M059J (cell line): Measurements from ENCODE around the gene LCOR. TPM values are rescaled to one million over a fixed set of nuclear protein-coding genes. Genes with fewer than 3 reads are reported as not detected.

ENCODE experiments used
- DNase-seq: peaks from one replicate; pipeline ENCODE4 v3.0.0-alpha.2; 2012; ENCODE audit warnings: low read depth
- total RNA-seq: library from RNA; depleted of rRNA; stranded (reverse); fragments of >200 nt; shearing (Covaris generic); gene quantifications from 2 replicates; pipeline ENCODE4 v1.2.3, GENCODE V29; 2014

LCOR gene
- total RNA-seq, 1 experiment from 2014 or later = 15.8 TPM

DNA sequence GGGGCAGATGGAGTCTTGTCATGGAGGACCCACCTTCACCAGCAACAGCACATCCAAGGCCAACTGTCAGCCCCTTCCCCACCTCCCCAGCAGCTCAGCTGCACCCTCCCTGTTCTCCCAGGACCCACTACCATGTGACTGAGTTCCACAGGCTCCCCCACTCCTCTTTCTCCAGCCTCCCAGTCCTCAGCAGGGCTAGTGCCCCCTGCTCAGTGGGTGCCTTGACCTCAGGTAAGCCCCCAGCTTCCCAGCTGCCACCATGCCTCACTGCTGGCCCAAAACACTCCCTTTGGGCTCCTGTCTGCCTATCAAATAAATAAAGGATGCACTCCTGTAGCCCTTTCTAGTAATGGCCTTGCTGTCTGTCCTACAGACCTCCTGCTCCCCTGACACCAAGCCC lies 179.3 kb downstream of the LCOR start:
- DNase-seq = no peak

DNA sequence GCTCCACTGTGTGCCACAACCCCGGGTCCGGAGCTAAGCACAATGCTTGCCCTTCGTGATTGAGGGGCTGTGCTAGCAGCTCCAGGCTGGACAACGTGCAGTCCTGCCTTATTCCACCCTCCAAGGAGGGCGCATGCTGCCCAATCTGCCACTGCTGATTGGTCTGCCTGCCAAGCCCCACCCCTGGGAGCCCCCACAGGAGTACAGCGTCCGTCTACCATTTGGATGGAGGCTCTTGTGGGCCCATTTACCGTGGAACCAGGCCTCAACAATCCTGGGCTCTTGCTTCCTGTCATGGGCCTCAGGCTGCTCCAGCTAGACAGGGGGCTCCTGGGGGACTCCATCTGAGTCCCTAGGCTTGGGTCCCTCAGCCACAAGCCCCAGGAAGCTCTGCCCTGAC lies 180.4 kb downstream of the LCOR start:
- no peak for DNase-seq

DNA sequence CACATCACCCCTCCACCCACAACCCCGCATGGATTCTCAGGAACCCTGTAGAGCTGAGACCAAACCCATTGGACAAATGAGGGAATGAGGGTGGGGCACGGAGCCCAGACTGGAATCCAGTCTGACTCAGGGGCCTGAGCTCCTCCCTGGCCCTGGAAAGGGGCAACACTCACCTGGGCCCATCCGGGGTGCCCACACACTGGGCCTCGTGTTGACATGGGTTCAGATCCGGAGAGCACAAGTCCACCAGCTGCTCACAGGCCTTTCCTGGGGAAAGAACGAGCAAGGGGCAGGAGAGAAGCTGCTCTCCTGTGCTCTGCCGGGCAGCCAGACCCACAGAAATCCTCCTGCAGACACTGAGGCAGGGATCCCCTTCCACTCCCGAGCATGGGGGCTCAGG lies 181.5 kb downstream of the LCOR start:
- no peak for DNase-seq

DNA sequence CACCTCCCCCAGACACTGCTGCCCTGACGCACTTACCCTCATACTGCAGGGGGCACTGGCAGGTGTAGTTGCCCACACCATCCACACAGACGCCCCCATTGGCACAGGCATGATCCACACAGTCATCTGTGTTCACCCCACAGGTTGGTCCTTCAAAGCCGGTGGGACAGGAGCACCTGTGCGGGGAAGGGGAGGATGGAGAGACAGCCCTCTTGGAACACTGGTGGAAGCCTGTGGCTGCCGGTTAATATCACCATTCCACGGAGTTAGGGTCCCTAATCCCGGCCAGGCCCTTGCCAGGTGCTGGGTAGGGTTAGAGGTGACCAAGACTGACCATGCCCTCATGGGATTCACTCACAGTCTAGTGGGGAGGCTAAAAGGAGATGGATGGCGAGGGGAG lies 181.9 kb downstream of the LCOR start:
- DNase-seq = no peak

DNA sequence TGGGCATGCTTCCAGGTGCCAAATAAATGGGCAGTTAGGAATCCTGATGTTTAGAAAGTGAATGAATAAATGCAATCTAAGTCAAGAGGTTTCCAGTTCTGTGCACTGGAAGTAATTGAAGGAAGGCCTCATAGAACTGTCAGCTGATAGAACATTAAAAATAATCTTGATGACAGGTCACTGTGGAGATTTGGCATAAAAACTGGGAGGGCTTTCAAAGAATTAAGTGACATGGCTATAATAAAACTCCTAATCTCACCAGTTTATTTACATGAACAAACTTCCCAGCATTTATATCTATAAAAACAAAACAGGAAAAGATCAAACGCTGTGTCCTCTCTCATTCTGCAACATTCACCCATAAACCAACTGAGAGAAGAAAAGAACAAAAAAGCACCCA lies 183.1 kb downstream of the LCOR start:
- no peak for DNase-seq

DNA sequence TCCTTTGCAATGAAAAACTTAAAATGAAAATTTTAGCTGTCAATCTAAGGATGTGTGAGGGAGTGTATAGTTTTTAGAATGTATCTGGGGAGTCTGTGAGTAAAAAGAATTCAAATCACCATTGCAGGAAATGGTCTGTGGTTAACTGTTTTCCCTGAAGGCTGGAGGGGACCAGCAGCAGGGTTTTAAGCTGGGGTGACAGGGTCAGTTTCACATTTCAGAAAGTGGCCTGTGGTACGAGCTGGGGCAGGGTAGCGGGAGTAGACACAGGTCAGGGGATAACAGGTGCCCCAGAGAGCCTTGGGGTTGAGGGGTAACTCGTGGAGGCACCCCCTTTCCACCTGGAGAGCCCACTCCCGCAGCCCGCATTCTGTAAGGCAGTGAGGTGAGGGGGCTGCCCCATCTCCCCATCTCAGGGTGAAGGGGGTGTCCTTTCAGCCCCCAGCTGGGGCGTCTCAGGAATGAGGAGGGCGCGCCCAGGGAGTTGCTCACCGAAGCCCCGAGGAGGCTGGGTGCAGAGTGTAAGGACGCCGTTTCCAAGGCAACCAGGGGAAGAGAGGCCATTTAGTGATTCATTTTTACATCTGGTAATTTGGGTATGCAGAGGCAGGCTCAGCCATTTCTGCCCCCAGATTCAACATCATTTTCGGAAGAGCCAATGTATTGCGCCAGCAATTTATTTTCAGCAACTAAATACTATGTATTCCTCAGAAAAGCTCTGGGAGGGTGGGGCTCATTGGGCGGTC lies 184.8 kb downstream of the LCOR start:
- DNase-seq = peak; percentile 55

DNA sequence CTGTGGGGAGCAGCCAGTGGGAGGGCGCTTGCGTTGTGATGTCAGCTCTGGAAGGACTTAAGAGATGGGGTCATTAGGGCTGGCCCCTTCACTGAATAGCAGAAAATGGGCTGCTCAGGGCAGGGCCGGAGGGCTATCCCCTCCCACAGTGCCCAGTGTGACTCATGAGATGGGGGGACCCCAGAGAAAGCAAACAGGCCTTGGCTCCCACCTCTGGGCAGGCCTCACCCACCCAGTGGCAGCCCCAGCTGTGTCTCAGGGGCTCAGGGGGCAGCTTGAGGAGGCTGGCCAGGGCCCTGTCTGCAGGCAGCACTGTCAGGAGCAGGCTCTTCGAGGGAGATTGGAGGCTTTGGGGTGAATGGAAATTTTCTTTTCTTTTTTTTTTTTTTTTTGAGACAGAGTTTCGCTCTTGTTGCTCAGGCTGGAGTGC lies 185.4 kb downstream of the LCOR start:
- DNase-seq = no peak

DNA sequence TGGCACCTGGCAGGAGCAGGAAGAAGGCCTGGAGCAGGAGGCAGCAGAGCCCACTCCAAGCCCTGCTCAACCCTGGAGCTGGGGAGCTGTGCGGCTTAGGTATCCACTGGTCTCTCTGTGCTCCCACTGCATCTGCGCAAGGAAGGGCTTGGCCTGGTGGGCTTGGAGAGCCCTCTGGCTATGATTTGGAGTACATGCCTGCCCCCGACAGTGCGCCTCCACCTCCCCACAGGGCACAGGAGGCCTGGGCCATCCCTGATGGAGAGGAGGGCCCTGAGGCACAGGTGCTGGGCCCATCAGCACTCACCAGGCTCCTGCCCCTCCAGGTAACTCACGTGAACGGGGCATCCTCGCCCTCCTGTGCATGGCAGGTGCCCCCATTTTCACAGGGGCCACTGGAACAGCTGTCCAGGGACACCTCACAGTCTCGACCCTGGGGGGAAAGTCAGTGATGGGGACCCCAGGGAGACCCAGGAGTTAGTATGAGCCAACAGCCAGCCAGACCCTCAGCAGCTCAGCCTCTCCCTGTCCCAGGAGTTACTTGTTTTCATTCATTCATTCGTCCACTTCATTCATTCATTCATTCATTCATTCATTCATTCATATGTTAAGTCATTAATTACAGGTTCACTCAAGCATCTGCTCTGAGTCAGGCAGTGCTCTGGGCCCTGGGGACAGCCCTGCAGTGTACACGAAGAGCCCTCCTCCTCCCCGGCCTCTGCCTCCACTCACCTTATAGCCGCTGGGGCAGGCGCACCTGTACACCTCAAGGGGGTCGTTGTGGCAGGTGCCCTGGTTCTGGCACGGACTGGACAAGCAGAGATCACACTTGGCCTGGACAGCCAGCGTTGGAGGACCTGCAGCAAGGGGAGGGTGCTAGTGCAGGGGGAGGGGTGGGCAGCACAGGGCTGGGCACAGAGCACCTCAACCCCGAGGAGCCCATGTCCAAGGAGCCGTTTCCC lies 186.4 kb downstream of the LCOR start:
- DNase-seq = no peak

DNA sequence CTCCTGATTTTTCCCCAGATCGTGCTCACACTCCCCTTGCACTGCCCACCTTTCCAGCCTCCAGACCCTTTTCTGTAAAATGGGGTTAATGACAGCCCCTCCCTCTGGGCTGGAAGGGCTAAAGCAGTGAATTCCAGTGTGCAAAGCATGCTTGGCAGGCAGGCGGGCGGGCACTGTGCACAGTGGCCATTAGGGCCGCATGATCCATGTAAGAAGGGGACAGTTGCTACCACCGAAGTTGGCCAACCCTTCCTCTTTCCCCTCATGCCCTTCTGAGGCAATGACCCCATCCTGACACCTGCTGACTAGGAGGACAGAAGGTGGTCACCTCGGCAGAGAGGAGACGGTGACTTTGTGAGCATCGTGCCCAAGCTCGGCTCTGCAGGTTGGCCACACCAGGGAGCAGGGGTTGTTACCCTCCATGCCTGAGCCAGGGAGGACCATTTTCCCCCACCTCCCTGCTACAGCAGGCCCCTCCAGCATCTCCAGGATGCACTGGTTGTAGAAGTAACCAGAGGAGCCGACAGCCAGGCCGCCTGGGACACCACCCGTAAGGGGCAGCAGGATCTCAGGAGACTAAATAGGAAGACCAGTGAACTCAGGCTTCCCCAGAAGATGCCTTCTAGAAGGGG lies 187.2 kb downstream of the LCOR start:
- DNase-seq = no peak

DNA sequence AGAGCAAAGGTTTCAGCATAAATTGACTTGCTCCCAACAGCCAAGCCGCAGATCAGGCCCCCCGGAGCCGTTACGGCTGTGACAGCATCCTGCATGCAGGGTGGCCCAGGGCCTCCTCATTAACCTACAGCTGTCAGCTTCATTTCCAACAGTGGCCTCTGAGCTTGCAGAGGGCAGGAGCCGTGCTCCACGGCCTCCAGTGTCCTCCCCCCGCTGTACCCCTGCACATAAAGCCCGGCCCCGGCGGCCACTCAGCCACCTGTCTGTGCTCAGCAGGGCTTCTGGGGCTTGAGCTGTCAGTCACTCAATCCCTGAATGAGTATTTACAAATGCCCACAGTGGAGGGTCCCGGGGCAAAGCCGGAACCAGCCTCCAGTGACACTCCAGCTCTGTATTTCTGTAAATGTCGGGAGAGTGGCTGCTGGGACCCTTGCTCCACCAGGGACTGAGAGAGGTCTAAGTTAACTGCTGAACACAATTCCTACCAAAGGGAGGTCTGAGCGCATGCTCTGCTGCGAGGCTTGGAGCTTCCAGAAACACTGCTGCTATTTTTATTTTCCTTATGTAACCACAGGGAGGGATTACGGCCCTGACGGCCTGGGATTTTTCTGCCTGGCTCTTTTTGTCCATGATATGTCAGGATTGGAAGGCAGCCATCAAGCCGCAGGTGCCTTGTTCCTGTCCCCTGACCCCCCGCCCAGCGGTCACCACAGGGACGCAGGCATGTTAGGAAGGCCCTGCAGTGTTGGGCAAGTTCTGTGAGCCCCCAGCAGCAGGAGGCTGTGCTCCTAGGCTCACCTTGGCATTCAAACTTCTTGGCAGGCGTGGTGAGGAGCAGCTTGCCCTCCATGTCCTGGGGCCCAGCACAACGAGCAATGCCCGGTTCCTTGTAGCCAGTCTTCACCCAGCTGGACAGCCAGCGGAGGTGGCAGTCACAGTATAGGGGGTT lies 188.6 kb downstream of the LCOR start:
- DNase-seq = no peak

DNA sequence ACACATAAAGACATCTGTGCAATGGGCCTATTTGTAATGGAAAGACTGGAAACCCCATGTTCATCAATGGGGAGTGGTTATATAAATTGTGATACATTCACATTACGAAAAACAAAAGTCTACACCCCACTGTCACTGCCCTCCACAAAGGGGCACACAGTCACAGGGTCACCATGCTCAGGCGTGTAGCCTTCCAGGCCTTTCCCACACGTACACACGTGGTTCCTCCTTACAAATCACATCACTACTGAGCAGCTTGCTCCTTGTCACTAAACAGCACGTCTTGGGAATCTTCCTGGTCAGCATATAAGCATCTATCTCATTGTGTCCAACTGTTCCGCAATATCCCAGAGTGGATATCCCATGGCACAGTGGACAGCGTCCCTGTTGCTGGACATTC lies 190.5 kb downstream of the LCOR start:
- no peak for DNase-seq

DNA sequence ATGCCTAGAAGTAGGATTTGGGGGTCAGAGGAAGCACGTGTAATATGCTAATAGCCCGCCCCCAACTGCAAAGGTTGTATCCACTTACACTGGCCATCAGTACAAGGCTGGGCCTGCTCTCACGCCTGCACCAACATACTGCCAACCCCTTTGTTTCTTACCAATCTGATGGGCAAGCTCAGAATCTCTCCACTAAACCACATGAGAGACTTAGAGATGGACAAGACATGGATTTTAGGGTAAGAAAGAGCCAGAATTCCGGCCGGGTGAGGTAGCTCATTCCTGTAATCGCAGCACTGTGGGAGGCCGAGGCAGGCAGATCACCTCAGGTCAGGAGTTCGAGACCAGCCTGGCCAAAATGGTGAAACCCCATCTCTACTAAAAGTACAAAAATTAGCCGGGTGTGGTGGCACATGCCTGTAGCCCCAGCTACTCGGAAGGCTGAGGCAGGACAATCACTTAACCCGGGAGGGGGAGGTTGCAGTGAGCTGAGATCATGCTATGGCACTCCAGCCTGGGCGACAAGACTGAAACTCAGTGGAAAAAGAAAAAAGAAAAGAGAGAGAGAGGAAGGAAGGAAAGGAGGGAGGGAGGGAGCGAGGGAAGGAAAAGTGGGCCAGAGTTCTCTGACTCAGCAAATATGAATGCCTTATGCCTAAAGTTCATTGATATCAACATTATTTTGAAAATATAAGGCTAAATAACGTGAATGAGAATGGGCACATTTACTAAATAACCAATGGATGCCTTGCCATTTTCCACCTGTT lies 191.5 kb downstream of the LCOR start:
- DNase-seq = no peak

DNA sequence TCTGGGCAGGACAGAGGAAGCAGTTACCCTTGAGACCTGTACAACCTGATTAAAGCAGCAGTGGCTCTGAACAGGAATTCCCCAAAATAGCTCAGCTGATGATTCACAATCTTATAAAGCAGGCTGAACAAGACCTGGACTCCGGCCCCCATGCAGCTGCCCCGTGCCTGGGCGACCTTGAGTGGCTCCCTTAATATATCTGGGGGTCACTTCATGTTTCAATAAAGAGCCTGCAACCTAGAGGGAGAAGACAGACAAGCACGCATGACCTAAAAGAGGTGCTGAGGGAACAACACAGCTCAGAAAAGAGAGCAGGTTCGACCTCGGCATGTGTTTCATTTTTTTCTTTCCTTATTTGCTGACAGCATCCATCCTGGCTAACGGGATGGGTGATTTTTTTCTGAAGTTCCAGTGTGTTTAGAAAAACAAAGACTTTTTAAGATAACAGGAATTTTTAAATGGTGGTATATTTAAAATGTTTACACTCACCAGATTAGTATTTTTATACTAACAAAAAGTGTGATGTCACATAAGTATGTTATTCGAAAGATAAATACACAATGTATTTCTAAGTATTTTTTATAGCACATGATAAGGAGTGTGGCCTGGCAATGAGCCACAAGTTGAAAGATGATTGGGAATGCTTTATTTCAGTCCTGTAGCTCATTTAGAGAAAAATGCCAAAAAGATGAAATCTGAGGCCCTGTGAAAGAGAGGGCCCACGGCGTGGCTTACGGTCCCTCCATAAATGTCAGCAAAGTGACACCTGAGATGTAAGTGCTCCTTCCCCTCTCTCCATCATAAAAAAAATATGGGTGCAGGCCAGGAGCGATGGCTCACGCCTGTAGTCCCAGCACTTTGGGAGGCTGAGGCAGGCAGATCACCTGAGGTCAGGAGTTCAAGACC lies 192.3 kb downstream of the LCOR start:
- peak; percentile 84 for DNase-seq

DNA sequence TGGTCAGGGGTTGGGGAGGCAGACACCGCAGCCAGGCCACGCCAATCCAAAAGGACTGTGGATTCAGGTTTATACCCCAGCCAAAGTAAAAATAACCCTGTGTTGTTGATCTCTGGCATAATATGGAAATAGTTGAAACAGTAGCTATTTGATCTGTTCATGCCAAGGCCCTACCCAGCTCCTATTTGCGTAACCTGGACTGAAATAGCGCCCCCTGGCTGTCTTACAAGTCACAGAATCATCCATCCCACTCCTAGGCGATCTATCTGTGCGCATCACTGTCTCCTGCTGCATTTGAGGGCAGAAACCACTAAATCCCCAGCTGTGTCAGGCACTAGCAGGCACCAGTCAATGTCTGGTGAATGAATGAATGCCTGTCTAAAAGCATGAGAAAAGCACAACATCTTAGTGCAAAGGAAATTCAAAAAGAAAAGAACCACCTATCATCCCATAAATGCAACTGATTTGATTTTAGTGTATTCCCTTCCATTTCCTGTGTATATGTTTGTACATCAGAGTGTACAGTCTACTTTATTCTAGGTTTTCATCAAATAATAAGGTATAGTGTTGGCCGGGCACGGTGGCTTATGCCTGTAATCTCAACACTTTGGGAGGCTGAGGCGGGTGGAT lies 193.6 kb downstream of the LCOR start:
- DNase-seq = no peak

DNA sequence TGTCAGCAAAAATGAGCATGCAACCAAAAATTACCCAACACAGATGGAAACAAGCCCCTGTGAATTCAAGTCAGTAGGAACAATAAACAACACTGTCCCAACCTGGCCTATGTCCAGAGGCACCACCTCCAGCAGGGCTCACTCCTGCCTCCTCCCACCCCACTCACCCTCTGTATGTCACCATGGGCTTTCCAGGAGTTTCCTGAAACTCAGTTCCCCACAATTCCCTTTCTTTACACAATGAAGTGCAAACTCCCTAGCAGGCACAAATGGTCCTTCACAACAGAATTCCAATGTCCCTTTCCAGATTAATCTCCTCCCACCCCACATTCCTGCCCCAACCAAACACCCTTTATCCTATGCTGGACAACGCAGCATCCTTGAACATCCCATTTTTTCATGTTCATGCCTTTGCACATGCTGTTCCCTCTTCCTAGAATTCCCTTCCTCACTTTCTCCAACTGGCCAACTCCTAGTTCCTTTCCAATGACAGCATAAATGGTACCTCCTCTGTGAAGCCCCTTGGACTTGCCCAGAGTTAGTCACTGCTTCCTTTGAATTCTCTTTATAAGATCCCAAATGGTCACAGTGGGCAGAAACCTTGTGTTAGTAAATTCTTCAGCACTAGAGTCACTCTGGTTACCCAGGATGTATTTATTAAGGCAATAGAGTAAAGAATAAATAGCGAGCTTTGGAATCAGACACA lies 196.2 kb downstream of the LCOR start:
- DNase-seq = peak; percentile 88

DNA sequence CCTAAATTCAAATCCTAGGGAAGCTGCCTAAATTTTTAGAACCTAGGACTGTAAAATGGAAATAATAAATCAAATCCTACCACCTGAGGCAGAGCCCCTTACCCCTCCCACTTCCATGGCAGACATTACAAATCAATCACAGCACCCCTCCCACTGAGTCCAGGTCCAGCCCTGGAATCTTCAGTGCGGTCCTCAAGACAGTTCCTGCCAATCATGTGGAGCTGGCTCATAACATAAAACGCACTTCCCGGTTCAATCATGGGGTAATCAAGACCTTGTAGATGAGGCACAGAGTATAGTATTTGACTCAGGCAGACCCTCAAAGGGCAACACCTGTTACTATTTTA lies 196.7 kb downstream of the LCOR start:
- DNase-seq = no peak

DNA sequence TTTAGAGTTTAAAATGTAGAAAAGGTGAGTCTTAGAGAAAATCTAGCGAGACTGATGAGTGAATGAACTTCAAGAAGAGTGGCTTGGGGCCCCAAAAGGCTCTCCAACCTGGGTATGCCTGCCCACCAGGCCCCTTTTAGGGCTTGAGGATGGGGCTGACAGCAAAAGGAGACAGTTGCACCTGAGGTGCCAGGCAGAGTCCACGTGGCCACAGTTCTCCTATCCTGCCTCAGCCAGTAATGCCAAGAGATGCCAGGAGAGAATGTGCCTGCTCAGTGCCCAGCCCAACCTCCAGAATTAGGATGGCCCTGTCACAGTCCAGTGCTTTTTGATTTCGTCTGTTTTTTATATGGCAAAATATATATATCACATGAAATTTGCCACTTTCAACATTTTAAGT lies 197.2 kb downstream of the LCOR start:
- no peak for DNase-seq

DNA sequence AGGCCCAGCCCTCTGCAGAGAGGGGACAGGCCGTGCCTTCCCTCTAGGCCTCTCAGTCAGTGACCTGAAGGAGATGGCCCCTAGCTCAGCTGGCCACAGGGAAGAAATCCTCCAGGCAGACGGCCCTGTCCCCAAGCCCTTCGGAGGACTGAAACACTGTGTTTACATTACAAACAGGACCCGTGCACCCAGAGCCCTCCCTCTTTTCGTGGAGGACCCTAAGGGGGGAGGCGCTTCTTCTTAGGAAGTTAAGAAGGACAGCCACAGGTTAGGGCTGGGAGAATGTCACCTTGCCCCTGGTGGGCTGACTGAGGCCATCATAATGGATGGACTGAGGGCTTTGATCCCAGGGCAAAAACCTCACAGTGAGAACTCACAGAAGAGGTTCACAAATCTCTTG lies 198.8 kb downstream of the LCOR start:
- DNase-seq = no peak

DNA sequence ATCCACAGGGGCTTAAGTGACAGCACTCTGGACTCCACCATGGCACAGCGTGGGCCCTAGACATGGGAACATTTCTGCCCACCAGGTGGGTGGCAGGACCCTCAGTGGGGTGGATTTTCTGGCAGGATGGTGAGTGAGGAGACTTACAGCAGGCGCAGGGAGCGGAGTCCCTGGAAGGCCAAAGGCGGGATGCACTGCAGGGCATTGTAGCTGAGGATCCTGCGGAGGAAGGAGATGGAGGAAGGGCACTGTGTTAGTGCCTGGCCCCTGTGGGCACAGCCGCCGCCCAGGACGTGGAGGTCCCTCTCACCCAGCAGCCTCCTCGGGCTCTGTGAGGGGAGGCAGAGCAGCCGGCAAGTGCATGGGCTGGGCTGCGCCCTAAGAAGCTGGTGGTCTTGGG lies 199.4 kb downstream of the LCOR start:
- no peak for DNase-seq
